ENCODE results near the gene ATP2B2.

GRCh38 chr3:10379161-10379560 lies 126.2 kb downstream of the ATP2B2 start:
- TF ChIP-seq SUZ12 (IDR thresholded peaks at IDR 0.05; ENCODE audit: extremely low read depth, insufficient read depth, insufficient read length) (no peak), YY1 (IDR thresholded peaks at IDR 0.05; ENCODE audit: insufficient read depth, insufficient read length) (no peak)
